Measurements from ENCODE around the gene STPG4. TPM values are rescaled to one million over a fixed set of nuclear protein-coding genes. Genes with fewer than 3 reads are reported as not detected.
A peak's percentile ranks its signal among the peaks of the same experiment; 100 is the strongest.

Gene STPG4
- total and polyA plus RNA-seq, 2 of the 8 experiments (the other 6 are each of a cell fraction or from before 2014, with no cell fraction given), result 0.28 TPM; not detected in 1

DNA sequence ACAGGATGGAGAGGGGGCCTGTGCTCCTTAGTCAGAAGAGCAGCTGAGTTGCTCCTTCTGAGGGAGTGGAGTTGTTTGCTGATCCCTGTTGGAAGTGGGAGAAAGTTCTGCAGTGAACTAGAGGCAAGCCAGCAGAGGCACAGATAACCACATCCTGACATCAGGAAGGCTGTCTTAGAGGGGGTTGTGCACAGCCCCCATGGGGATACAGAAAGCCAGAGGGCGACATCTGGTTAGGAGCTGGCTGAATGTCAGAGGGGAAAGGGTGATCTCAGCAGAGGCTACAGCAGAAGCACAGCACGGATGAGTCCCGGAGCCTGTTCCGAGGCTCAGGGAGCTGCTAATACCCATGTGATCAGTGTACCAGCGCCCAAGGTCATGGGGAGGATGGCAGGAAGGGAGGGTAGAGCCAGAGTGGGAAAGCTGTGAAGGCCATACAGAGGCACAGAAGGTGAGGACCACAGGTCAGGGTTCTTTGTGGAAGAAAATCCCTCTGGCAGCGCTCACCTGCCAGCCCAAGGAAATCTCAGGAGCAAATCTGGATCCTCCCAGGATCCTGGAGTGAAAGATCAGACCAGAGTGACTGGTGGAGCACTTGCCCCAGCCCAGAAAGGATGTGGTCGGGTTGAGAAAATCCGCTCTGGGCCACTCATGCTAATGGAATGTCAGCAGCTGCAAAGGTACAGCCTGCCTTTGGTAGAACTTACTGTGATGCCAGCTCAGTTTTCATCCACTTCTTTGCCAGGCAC is 111.8 kb downstream of the STPG4 start:
- no peaks in the 10 kb centered on the region for H3K79me2 ChIP-seq (ENCODE audit: control insufficient read depth in 1 of 2, insufficient read depth in 2 of 2, low read length in 2 of 2)
- peak overlapping the region; percentile 48 for H3K4ac ChIP-seq (replicated peaks; ENCODE audit: insufficient read length, low read depth, low read length)
- no peak overlapping the region for H3K56ac ChIP-seq (replicated peaks; ENCODE audit: insufficient read length, low read depth, low read length)
- H2BK120ac ChIP-seq (replicated peaks; ENCODE audit: low read depth, low read length), result no peak overlapping the region
- no peak overlapping the region for H3K14ac ChIP-seq (ENCODE audit: insufficient read length)
- peak; percentile 34 to 42 for TF ChIP-seq RAD21 (IDR thresholded peaks at IDR 0.05 in 1 of 2, conservative IDR thresholded peaks at IDR 0.05 in 1 of 2; ENCODE audit: low read depth in 2 of 2, low read length in 2 of 2)
- TF ChIP-seq CTCF (IDR thresholded peaks at IDR 0.05; ENCODE audit: control extremely low read depth in 1 of 3, insufficient read depth in 1 of 3, low read depth in 1 of 3, low read length in 3 of 3), result peak in 2 of 3 experiments; percentile 1 to 13; a peak in 2 of 4 replicates
- TF ChIP-seq RFX5 (IDR thresholded peaks at IDR 0.05; ENCODE audit: borderline replicate concordance, low read depth, low read length), result no peak
- no peak for TF ChIP-seq ZNF274 (IDR thresholded peaks at IDR 0.05; ENCODE audit: borderline replicate concordance, extremely low read depth, low read length)
- 0 out of 2 replicates have a peak, but pooled peaks have one; percentile 48 for TF ChIP-seq JUND (IDR thresholded peaks at IDR 0.05; ENCODE audit: low read length)
- no peak overlapping the region for H2BK15ac ChIP-seq (ENCODE audit: low read length)
- no peak overlapping the region for H3K4me3 ChIP-seq (ENCODE audit: extremely low read depth in 1 of 4, insufficient read depth in 2 of 4, low read depth in 3 of 4, low read length in 4 of 4)
- H4K8ac ChIP-seq (ENCODE audit: extremely low read depth, insufficient read depth, low read length), result no peak overlapping the region
- H3K23me2 ChIP-seq (ENCODE audit: low read depth, low read length), result 0 out of 2 replicates have a peak, but pooled peaks cover 1% of the 10 kb centered on the region
- CTCF ChIA-PET (ENCODE audit: partially characterized antibody), result interaction anchor here (0.8 to 1.8 kb wide), 10 partner anchors 13 to 280 kb away, joined by 3 to 6 read pairs (median 4); no protein-coding TSS in a partner anchor
- H3K18ac ChIP-seq (ENCODE audit: extremely low read depth, low read length), result peak overlapping the region; percentile 48; the same call in 1 of the 2 replicates
- no peak overlapping the region for H3K23ac ChIP-seq (ENCODE audit: insufficient read length)
- no peak overlapping the region for H2BK20ac ChIP-seq (ENCODE audit: low read length)
- peaks cover 0 to 3% (median 0%) of the 10 kb centered on the region in 4 experiments; a peak in 1 of 8 replicates for H3K36me3 ChIP-seq (ENCODE audit: control insufficient read depth in 2 of 4, insufficient read depth in 4 of 4, low read length in 3 of 4)
- WGBS, 2 experiments (ENCODE audit: extremely low coverage in 1 of 2, insufficient coverage in 1 of 2, insufficient read length in 1 of 2, insufficient replicate concordance in 2 of 2, low coverage in 1 of 2, low lambda C conversion rate in 2 of 2, missing lambda C conversion rate in 1 of 2), result 84% methylated on average over 8 of the region's 8 CpGs; no CpG with 5 or more reads in 1 of the 2 experiments
- no peaks in the 10 kb centered on the region for H3K9me3 ChIP-seq (ENCODE audit: insufficient read depth in 2 of 2, low read depth in 1 of 2, low read length in 1 of 2)
- no peak overlapping the region for H3K4me2 ChIP-seq (ENCODE audit: insufficient read depth in 1 of 2, low read depth in 2 of 2, low read length in 2 of 2)
- no peaks in the 10 kb centered on the region; the same call in 1 of the 2 replicates for H3K79me1 ChIP-seq (ENCODE audit: low read depth, low read length)
- no peak overlapping the region for H2AFZ ChIP-seq (ENCODE audit: low read length)
- H2BK12ac ChIP-seq (ENCODE audit: low read depth, low read length), result peak overlapping the region; percentile 68
- DNase-seq (ENCODE audit: low read depth in 1 of 2, low spot score in 2 of 2), result peak in 1 of 2 experiments; percentile 52
- H3K4me1 ChIP-seq (replicated peaks in 1 of 4; ENCODE audit: control insufficient read depth in 3 of 4, insufficient read depth in 4 of 4, low read length in 3 of 4), result peaks cover 0 to 16% (median 8%) of the 10 kb centered on the region in 4 experiments; a peak in 6 of 7 replicates
- no peak overlapping the region; the same call in 1 of the 2 replicates for H2AK5ac ChIP-seq (ENCODE audit: low read depth, low read length)
- H3K27ac ChIP-seq (ENCODE audit: low read depth, low read length), result no peak overlapping the region
- no peak overlapping the region for H4K5ac ChIP-seq (ENCODE audit: insufficient read length, low read depth, low read length)
- no peak for FAIRE-seq
- H2BK5ac ChIP-seq (ENCODE audit: low read depth, low read length), result peak overlapping the region; percentile 78
- no peak overlapping the region for H3K9ac ChIP-seq (replicated peaks in 1 of 4; ENCODE audit: extremely low read depth in 1 of 4, low read depth in 3 of 4, low read length in 3 of 4)
- POLR2A ChIA-PET (ENCODE audit: partially characterized antibody), result interaction anchor here (1.8 kb wide), 1 partner anchor 26 kb away, joined by 6 read pairs; no protein-coding TSS in a partner anchor
- no peaks in the 10 kb centered on the region for H3K27me3 ChIP-seq (replicated peaks in 1 of 4; ENCODE audit: control insufficient read depth in 3 of 4, extremely low read depth in 1 of 4, insufficient read depth in 3 of 4, low read length in 3 of 4)
- H4K20me1 ChIP-seq (replicated peaks in 1 of 2; ENCODE audit: control insufficient read depth in 1 of 2, insufficient read depth in 2 of 2, low read length in 2 of 2), result no peaks in the 10 kb centered on the region
- peak overlapping the region; percentile 61 for H4K91ac ChIP-seq (replicated peaks; ENCODE audit: insufficient read length, low read length)

All from H1 (cell line).